Embryonic facial prominence (tissue), 1 donor: Measurements from ENCODE around the gene KCTD20.

Experiments
- DNase-seq: peaks from one replicate; pipeline ENCODE4 v3.0.0-alpha.2; 2016; ENCODE audit errors: extremely low spot score

KCTD20 gene

GRCh38 chr6:36493859-36494258 lies 51.1 kb downstream of the KCTD20 start:
- no peak for DNase-seq

- no peak for DNase-seq
These were observed 52.3 kb downstream of the KCTD20 start for GRCh38 chr6:36495086-36495485.

GRCh38 chr6:36499918-36500317 lies 57.1 kb downstream of the KCTD20 start:
- DNase-seq, result no peak

- no peak for DNase-seq
These were observed 58.9 kb downstream of the KCTD20 start for GRCh38 chr6:36501686-36502085.

GRCh38 chr6:36504181-36504580 lies 61.4 kb downstream of the KCTD20 start:
- no peak for DNase-seq

GRCh38 chr6:36504982-36505381 lies 62.2 kb downstream of the KCTD20 start:
- DNase-seq, result no peak

- DNase-seq, result no peak
These were observed 63.1 kb downstream of the KCTD20 start for GRCh38 chr6:36505744-36506534.

GRCh38 chr6:36506611-36507010 lies 63.8 kb downstream of the KCTD20 start:
- no peak for DNase-seq

- no peak for DNase-seq
These were observed 65.7 kb downstream of the KCTD20 start for GRCh38 chr6:36508532-36508931.

GRCh38 chr6:36510365-36510764 lies 67.6 kb downstream of the KCTD20 start:
- no peak for DNase-seq

GRCh38 chr6:36514554-36515456 lies 72.0 kb downstream of the KCTD20 start:
- no peak for DNase-seq

- no peak for DNase-seq
These were observed 73.0 kb downstream of the KCTD20 start for GRCh38 chr6:36515844-36516243.

- no peak for DNase-seq
These were observed 73.8 kb downstream of the KCTD20 start for GRCh38 chr6:36516559-36516958.

GRCh38 chr6:36516988-36517387 lies 74.2 kb downstream of the KCTD20 start:
- no peak for DNase-seq

- DNase-seq, result no peak
These were observed 74.6 kb downstream of the KCTD20 start for GRCh38 chr6:36517408-36517807.

- no peak for DNase-seq
These were observed 76.6 kb downstream of the KCTD20 start for GRCh38 chr6:36519352-36519751.

GRCh38 chr6:36523451-36523850 lies 80.7 kb downstream of the KCTD20 start:
- no peak for DNase-seq

- DNase-seq, result no peak
These were observed 81.2 kb downstream of the KCTD20 start for GRCh38 chr6:36523936-36524499.

- DNase-seq, result no peak
These were observed 82.1 kb downstream of the KCTD20 start for GRCh38 chr6:36524871-36525270.

- DNase-seq, result no peak
These were observed 82.5 kb downstream of the KCTD20 start for GRCh38 chr6:36525346-36525745.

GRCh38 chr6:36526066-36526465 lies 83.3 kb downstream of the KCTD20 start:
- no peak for DNase-seq

- no peak for DNase-seq
These were observed 90.5 kb downstream of the KCTD20 start for GRCh38 chr6:36533321-36533720.
